PFSK-1 (cell line): Measurements from ENCODE around the gene SLC37A3.

Experiments used
- POLR2AphosphoS5 ChIP-seq: IDR thresholded peaks from 2 replicates; pipeline ENCODE4 v1.6.1; 2012; ENCODE audit warnings: low read depth, mild to moderate bottlenecking, control low read depth, low read length, moderate library complexity
- REST ChIP-seq, 2 experiments: IDR thresholded peaks; 2 replicates each; pipeline versions ENCODE4 v1.6.1 to v1.8.0; 2011 to 2012; ENCODE audit warnings: low read depth in 2 of 2, low read length in 2 of 2, control low read depth in 1 of 2, inconsistent platforms in 1 of 2, mild to moderate bottlenecking in 1 of 2, moderate library complexity in 1 of 2; ENCODE audit not compliant: insufficient read depth in 1 of 2
- SIN3A ChIP-seq: IDR thresholded peaks from 2 replicates; pipeline ENCODE4 v1.6.1; 2012; ENCODE audit warnings: mild to moderate bottlenecking, low read length, moderate library complexity, borderline replicate concordance; ENCODE audit not compliant: insufficient read depth

GRCh38 chr7:140404565-140405065 lies 6.3 kb upstream of the SLC37A3 start:
- TF ChIP-seq POLR2AphosphoS5 (no peak), SIN3A (no peak), REST (IDR thresholded peaks at IDR 0.05; ENCODE audit: insufficient read depth in 1 of 2, low read depth in 2 of 2, low read length in 2 of 2) (no peak)
